GM12878 (cell line): ENCODE measurements around the gene MRTFA. TPM values are rescaled to one million over a fixed set of nuclear protein-coding genes. Genes with fewer than 3 reads are reported as not detected.

ENCODE experiments used
- ATAC-seq: fragments of 200-7000 bp; cut with Tn5 transposase; 3 replicates; pipeline ENCODE4 v1.9.1; 2020; ENCODE audit warnings: mild to moderate bottlenecking, moderate library complexity
- BruUV-seq: library from RNA; stranded (reverse); fragments of 400-500 nt; replicated peaks from 2 replicates; lab custom pipeline; 2021; lab: Mats Ljungman, UMichigan
- CTCF ChIA-PET: fragments of 300-600 bp; sonication (Branson Sonifier 250); formaldehyde crosslinking; extraction: SDS; loops from one replicate; lab custom pipeline; 2021; ENCODE audit warnings: inconsistent platforms; lab: Yijun Ruan, JAX
- POLR2A ChIA-PET: fragments of 350-600 bp; formaldehyde crosslinking; extraction: SDS; loops from one replicate; lab custom pipeline; 2021; ENCODE audit warnings: inconsistent platforms; lab: Charles Lee
- RAD21 ChIA-PET: fragments of 300-600 bp; sonication (Branson Sonifier 250); formaldehyde crosslinking; loops from one replicate; lab custom pipeline; 2023; ENCODE audit warnings: antibody characterized with exemption; ENCODE audit not compliant: unreplicated experiment; lab: Charles Lee
- SMC1A ChIA-PET: fragments of 300-600 bp; sonication (Branson Sonifier 250); formaldehyde crosslinking; loops from one replicate; lab custom pipeline; 2023; ENCODE audit not compliant: unreplicated experiment, uncharacterized antibody; lab: Charles Lee
- DNase-seq: peaks from one replicate; pipeline ENCODE4 v3.0.0-alpha.2; 2011; ENCODE audit warnings: low read depth, low spot score
- FAIRE-seq: peaks from 3 replicates; lab custom pipeline; 2011; peaks lifted over from hg19 to GRCh38; lab: Jason Lieb, UNC
- H2AFZ ChIP-seq: 2 replicates; pipeline ENCODE4 v1.6.0; 2011; ENCODE audit warnings: low read depth, low read length, control low read depth; ENCODE audit not compliant: control insufficient read depth
- H3K27ac ChIP-seq: 2 replicates; pipeline ENCODE4 v1.5.1; 2011; ENCODE audit warnings: control low read depth; ENCODE audit not compliant: control insufficient read depth, insufficient read depth
- H3K27me3 ChIP-seq, 2 experiments: replicated peaks in 1 of 2; 2 replicates each; pipeline versions ENCODE4 v1.6.0 to v1.6.1; 2011; ENCODE audit warnings: low read length in 1 of 2; ENCODE audit not compliant: control insufficient read depth in 2 of 2, insufficient read depth in 2 of 2
- H3K36me3 ChIP-seq, 2 experiments: 2 replicates each; pipeline ENCODE4 v1.5.1; 2011; ENCODE audit warnings: low read length in 1 of 2; ENCODE audit not compliant: control insufficient read depth in 2 of 2, insufficient read depth in 2 of 2
- H3K4me1 ChIP-seq: 2 replicates; pipeline ENCODE4 v1.6.1; 2011; ENCODE audit warnings: mild to moderate bottlenecking, low read length, moderate library complexity, mixed read lengths; ENCODE audit not compliant: control insufficient read depth, insufficient read depth
- H3K4me2 ChIP-seq: 2 replicates; pipeline ENCODE4 v1.6.0; 2011; ENCODE audit warnings: control low read depth; ENCODE audit not compliant: control insufficient read depth, insufficient read depth
- H3K4me3 ChIP-seq: fragments of 200-600 bp; sonication (generic); 2 replicates; pipeline ENCODE4 v1.5.1; 2016
- H3K79me2 ChIP-seq: 2 replicates; pipeline ENCODE4 v1.6.0; 2011; ENCODE audit warnings: low read length; ENCODE audit not compliant: control insufficient read depth, insufficient read depth
- H3K9ac ChIP-seq: 2 replicates; pipeline ENCODE4 v1.8.0; 2011; ENCODE audit warnings: low read length, control low read depth, mixed read lengths; ENCODE audit not compliant: control insufficient read depth, insufficient read depth
- H3K9me3 ChIP-seq: replicated peaks from 3 replicates; pipeline ENCODE4 v1.5.1; 2011; ENCODE audit warnings: mild to moderate bottlenecking, low read length; ENCODE audit not compliant: control insufficient read depth, insufficient read depth
- H4K20me1 ChIP-seq: 2 replicates; pipeline ENCODE4 v1.6.0; 2011; ENCODE audit not compliant: control insufficient read depth, insufficient read depth
- CBX5 ChIP-seq: sonication (generic); IDR thresholded peaks from 2 replicates; pipeline ENCODE4 v1.6.1; 2016; ENCODE audit warnings: low read depth, moderate library complexity, mild to moderate bottlenecking, inconsistent platforms
- CREM ChIP-seq: IDR thresholded peaks from 2 replicates; pipeline ENCODE4 v1.6.1; 2014; ENCODE audit warnings: antibody characterized with exemption, low read depth
- EP300 ChIP-seq, 2 experiments: fragments of 150-350 bp in 1 of 2; IDR thresholded peaks; 2 replicates each; pipeline ENCODE4 v1.6.1; 2011 to 2012; ENCODE audit warnings: low read depth in 2 of 2, low read length in 2 of 2, borderline replicate concordance in 1 of 2, improper control_type of control experiment in 1 of 2, inconsistent platforms in 1 of 2; ENCODE audit not compliant: control insufficient read depth in 1 of 2
- IRF5 ChIP-seq: fragments of 450-650 bp; IDR thresholded peaks from 2 replicates; pipeline ENCODE4 v1.6.1; 2017; ENCODE audit warnings: borderline replicate concordance
- PRDM15 ChIP-seq: fragments of 450-650 bp; formaldehyde crosslinking; IDR thresholded peaks from 2 replicates; pipeline ENCODE4 v1.4.0; 2020; ENCODE audit warnings: mild to moderate bottlenecking, moderate library complexity
- SMAD5 ChIP-seq: IDR thresholded peaks from 2 replicates; pipeline ENCODE4 v1.6.1; 2016; ENCODE audit warnings: antibody characterized with exemption, low read depth
- SREBF2 ChIP-seq: IDR thresholded peaks from 2 replicates; pipeline ENCODE4 v1.6.1; 2012; ENCODE audit warnings: mild to moderate bottlenecking, low read length
- STAT1 ChIP-seq: fragments of 450-650 bp; conservative IDR thresholded peaks from 2 replicates; pipeline ENCODE4 v1.6.1; 2014; ENCODE audit warnings: antibody characterized with exemption, mild to moderate bottlenecking
- ZBED1 ChIP-seq: IDR thresholded peaks from 2 replicates; pipeline ENCODE4 v1.6.1; 2016; ENCODE audit warnings: borderline replicate concordance
- ZNF384 ChIP-seq: IDR thresholded peaks from 2 replicates; pipeline ENCODE4 v1.6.1; 2012; ENCODE audit warnings: low read depth, mild to moderate bottlenecking, low read length, improper control_type of control experiment, borderline replicate concordance
- WGBS: methylation state at CpG from one replicate; pipeline ENCODE4 v1.1.6; 2016; ENCODE audit warnings: low lambda C conversion rate; ENCODE audit not compliant: insufficient replicate concordance, insufficient coverage; ENCODE audit errors: missing lambda C conversion rate; 5-methylcytosine and 5-hydroxymethylcytosine counted together
- in situ Hi-C: fragments of 300-500 bp; cut with MboI; formaldehyde crosslinking; loops from 9 replicates; pipeline ENCODE4 v1.14.3; 2018; ENCODE audit warnings: mixed read lengths
- intact Hi-C: fragments of 100-400 bp; cut with micrococcal nuclease; formaldehyde crosslinking; loops from one replicate; pipeline ENCODE4 v1.14.2; 2022; ENCODE audit not compliant: unreplicated experiment
- polyA plus RNA-seq, 11 experiments: library from polyadenylated mRNA; depleted of rRNA in 4 of 11; unstranded in 6 of 11; stranded (reverse) in 5 of 11; fragments of >200 nt; fragmentation: Nextera tagmentation in 4 of 11; fragmentation: Illumina TruSeq in 1 of 11; extraction: Ambion mirVana in 4 of 11; extraction: Trizol in 1 of 11; gene quantifications; 1 replicate in 1 of 11; 2 replicates in 10 of 11; pipeline versions ENCODE4 v1.2.1 to v1.2.3, GENCODE V29; 2011 to 2016; ENCODE audit warnings: inconsistent platforms in 2 of 11, missing spikeins in 2 of 11, low read depth in 1 of 11
- total RNA-seq, 4 experiments: library from RNA; depleted of rRNA in 3 of 4; stranded (reverse); fragments of >200 nt in 3 of 4; fragmentation: Illumina TruSeq in 1 of 4; extraction: Trizol in 1 of 4; gene quantifications; 2 replicates each; pipeline versions ENCODE4 v1.2.1 to v1.2.3, GENCODE V29; 2013 to 2021

The MRTFA gene
- total and polyA plus RNA-seq, 10 of the 15 experiments (the other 5 are each of a cell fraction or from before 2014, with no cell fraction given), result 2.0 to 63.9 (median 17.9) TPM

DNA sequence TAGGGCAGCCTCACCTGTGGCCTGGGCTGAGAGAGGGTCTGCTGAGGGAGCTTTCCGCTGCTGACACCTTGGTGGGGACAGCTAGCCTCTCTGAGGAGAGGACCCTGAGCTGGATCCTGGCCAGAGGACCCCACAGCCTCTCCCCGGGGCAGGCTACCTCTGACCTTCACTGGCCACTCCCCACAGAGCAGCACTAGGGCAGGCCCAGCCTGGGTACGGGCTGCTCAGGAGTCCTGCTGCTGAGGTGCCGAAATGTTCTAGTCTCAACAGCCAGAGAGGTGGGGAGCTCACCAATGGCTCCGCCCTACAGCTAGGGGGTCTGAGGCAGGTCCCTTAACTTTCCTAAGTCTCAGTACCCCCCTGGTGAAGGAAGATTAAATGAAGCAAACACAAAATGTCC lies 218.6 kb downstream of the MRTFA start:
- H3K9ac ChIP-seq, result no peak overlapping the region
- H3K9me3 ChIP-seq, result no peaks in the 10 kb centered on the region
- TF ChIP-seq ZNF384, result no peak
- no peak for TF ChIP-seq STAT1
- TF ChIP-seq CREM, result no peak
- TF ChIP-seq CBX5, result no peak
- no peak for TF ChIP-seq EP300 (IDR thresholded peaks at IDR 0.05; ENCODE audit: borderline replicate concordance in 1 of 2, control insufficient read depth in 1 of 2, low read depth in 2 of 2, low read length in 2 of 2)
- no peak for TF ChIP-seq PRDM15
- TF ChIP-seq ZBED1, result no peak
- TF ChIP-seq SREBF2, result no peak
- no peak for TF ChIP-seq IRF5
- TF ChIP-seq SMAD5, result no peak
- TF ChIP-seq, all 136 proteins: peak for 0
- POLR2A ChIA-PET, result no interaction called here
- no TSS peak for BruUV-seq
- intact Hi-C loops (no loop called here), in situ Hi-C loops (no loop called here)
- 91% methylated on average over 5 of the region's 5 CpGs for WGBS
- no peak overlapping the region for H3K4me2 ChIP-seq
- RAD21 ChIA-PET, result no interaction called here
- CTCF ChIA-PET, result no interaction called here
- H3K36me3 ChIP-seq, result peaks cover 20 to 54% of the 10 kb centered on the region in 2 experiments
- no peaks in the 10 kb centered on the region for H4K20me1 ChIP-seq
- no peak overlapping the region for H3K27ac ChIP-seq
- DNase-seq (no peak), FAIRE-seq (no peak), ATAC-seq (no peak)
- no peaks in the 10 kb centered on the region for H3K27me3 ChIP-seq
- peaks cover 1% of the 10 kb centered on the region for H3K79me2 ChIP-seq
- SMC1A ChIA-PET, result no interaction called here
- no peak overlapping the region for H2AFZ ChIP-seq
- H3K4me1 ChIP-seq, result peaks cover 39% of the 10 kb centered on the region
- H3K4me3 ChIP-seq, result no peak overlapping the region
